ENCODE data around the gene SRP19. TPM values are rescaled to one million over a fixed set of nuclear protein-coding genes. Genes with fewer than 3 reads are reported as not detected.

Gene SRP19
- 65.4 and 118 TPM in 2 replicates for total RNA-seq

GRCh38 chr5:112860929-112861637 lies at the start of gene SRP19:
TSS of gene SRP19 (plus strand) at chr5:112861287. CDS start at chr5:112861377, 90 bp downstream.

Other genes with a start within 250 kb of the SRP19 start
- gene APC, start 123.4 kb upstream of the SRP19 start, total RNA-seq = 54.4 and 56.4 TPM in 2 replicates
- 67.4 and 104 TPM in 2 replicates for gene REEP5, start 60.9 kb downstream of the SRP19 start, total RNA-seq
- gene DCP2, start 115.5 kb downstream of the SRP19 start, total RNA-seq = 29.0 and 36.8 TPM in 2 replicates

Data from regular cardiac myocyte (primary cell).